NCI-H146 (cell line): ENCODE data around the gene ZNF155.
"Not testable (repeated sequence)": the region's sequence is repeated elsewhere in the genome, so short reads cannot be mapped to it uniquely, and the experiment has no call there.

ENCODE experiments used
- DNase-seq: peaks from one replicate; lab custom pipeline; 2025; lab: John Stamatoyannopoulos, UW

The ZNF155 gene

GRCh38 chr19:43983912-43984686 is at the start of gene ZNF155:
TSS of gene ZNF155 (plus strand) at chr19:43984188. CDS start at chr19:43988544, 4,356 bp downstream.
- peak; percentile 99 for DNase-seq

GRCh38 chr19:43934985-43935708 is 48.8 kb upstream of the ZNF155 start, which contains the start of gene ZNF45:
TSS of gene ZNF45 (minus strand) at chr19:43935282. CDS start at chr19:43922185, 13,097 bp downstream.
- peak; percentile 94 for DNase-seq

GRCh38 chr19:43936188-43936587 is 47.8 kb upstream of the ZNF155 start:
- DNase-seq, result no peak

GRCh38 chr19:43939557-43940260 is 44.3 kb upstream of the ZNF155 start:
- no peak for DNase-seq

- DNase-seq, result no peak
These were observed 43.3 kb upstream of the ZNF155 start for GRCh38 chr19:43940719-43941118.

GRCh38 chr19:43941209-43941608 is 42.8 kb upstream of the ZNF155 start:
- DNase-seq, result no peak

- not testable (repeated sequence) for DNase-seq
These were observed 36.6 kb upstream of the ZNF155 start for GRCh38 chr19:43947412-43947811.

- DNase-seq, result not testable (repeated sequence)
These were observed 34.2 kb upstream of the ZNF155 start for GRCh38 chr19:43949803-43950202.

- DNase-seq, result peak; percentile 95
These were observed 32.9 kb upstream of the ZNF155 start, which contains the start of gene ZNF221 for GRCh38 chr19:43950834-43951645. TSS of gene ZNF221 (plus strand) at chr19:43951228. CDS start at chr19:43962727, 11,499 bp downstream.

GRCh38 chr19:43956827-43957226 is 27.2 kb upstream of the ZNF155 start:
- no peak for DNase-seq

- no peak for DNase-seq
These were observed 26.1 kb upstream of the ZNF155 start for GRCh38 chr19:43957891-43958290.

GRCh38 chr19:43960411-43960810 is 23.6 kb upstream of the ZNF155 start:
- no peak for DNase-seq

GRCh38 chr19:43966079-43966694 is 17.8 kb upstream of the ZNF155 start:
- no peak for DNase-seq

GRCh38 chr19:43976732-43977131 is 7.3 kb upstream of the ZNF155 start:
- DNase-seq, result no peak

GRCh38 chr19:43983544-43983911 is 460 bp upstream of the ZNF155 start:
- no peak for DNase-seq

- no peak for DNase-seq
These were observed 656 bp downstream of the ZNF155 start for GRCh38 chr19:43984687-43985000.

- DNase-seq, result no peak
These were observed 13.8 kb downstream of the ZNF155 start for GRCh38 chr19:43997631-43998290.

- DNase-seq, result no peak
These were observed 18.2 kb downstream of the ZNF155 start for GRCh38 chr19:44002212-44002565.

GRCh38 chr19:44002566-44003460 is 18.8 kb downstream of the ZNF155 start, which contains the start of gene ZNF230:
TSS of gene ZNF230 (plus strand) at chr19:44002957. CDS start at chr19:44007079, 4,122 bp downstream.
- DNase-seq, result peak; percentile 97
